ENCODE data around the gene DYRK2.

The DYRK2 gene

GRCh38 chr12:67701121-67701520 is 52.6 kb downstream of the DYRK2 start:
- no peak for DNase-seq (ENCODE audit: low read depth in 1 of 2, low spot score in 1 of 2)

DNA sequence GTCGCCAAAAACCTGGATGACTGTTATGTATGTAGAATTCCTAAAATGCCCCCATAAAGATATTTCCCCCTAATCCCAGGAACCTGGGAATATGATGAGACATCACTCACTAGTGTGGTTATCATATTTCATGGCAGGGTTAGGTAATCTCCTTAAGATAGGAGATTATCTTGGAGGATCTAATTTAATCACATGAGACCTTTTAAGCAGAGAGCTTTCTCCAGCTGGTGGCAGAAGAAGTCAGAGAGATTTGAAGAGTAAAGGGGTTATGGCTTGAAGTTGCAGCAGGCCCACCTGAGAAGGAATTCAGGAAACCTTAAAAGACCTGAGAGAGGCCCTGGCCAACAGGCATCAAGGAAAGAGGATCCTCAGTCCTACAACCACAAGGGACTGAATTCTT is 53.6 kb downstream of the DYRK2 start:
- no peak for DNase-seq (ENCODE audit: low read depth in 1 of 2, low spot score in 1 of 2)

DNA sequence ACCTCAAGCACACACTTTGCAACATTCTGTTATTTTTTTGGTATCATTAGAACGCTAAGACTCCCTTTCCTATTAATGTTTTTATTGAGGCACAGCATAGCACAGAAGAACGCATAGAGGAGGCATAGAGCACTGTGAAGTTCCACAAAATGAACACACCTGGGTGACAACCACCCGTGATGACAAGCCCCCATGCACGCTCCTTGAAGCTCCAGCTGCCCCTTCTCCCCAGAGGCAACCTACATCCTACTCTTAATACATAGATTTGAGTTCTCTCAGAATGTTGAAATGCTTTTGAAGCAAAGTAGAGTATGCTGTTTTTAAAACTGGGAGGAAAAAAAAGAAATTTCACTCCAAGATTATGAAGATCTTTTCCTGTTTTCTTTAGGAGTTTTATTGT is 55.5 kb downstream of the DYRK2 start:
- DNase-seq (ENCODE audit: low read depth in 1 of 2, low spot score in 1 of 2) = no peak

DNA sequence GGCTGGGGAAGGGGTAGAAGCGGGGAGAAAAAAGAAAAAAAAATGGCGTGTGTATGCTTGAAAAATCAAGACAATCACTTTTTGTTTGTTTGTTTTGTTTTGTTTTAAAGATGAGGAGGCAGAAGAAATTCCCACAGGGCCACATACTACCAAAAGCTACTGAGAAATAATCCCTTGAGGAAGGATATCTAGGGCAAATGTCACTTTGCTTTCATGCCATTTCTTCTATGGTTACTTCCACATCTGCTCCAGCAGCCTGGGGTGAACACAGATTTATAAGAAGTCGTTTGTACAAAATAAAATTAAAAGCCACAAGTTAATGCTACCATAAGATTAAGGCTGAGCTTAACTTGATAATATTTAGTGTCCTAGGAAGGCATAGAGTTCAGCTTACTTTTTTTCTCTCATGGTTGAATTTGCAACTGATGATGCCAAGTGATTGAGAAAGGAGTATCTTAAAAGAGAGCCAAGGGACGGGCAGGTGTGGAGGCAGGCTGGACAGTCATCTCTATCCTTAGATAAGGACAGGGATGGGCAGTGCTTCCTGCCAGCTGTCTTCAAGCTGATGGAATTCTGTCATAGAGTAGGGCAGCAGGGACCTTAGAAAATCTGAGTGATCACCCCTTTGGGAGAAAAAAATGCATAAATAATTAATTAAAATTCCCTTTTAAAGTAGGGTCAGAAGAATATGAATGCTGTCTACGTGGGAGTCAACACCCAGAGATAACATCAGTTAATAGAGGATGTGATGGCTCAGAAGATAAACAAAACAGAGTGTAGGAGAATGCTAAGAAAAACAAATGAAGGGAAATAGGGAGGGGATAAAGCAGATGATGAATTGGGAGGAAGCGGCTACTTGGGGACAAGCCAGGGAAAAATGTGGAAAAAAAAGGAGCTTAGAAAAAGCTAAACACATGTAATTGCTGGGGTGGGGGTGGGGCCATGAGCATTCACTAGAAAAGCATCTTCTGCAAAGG is 57.1 kb downstream of the DYRK2 start:
- no peak for DNase-seq (ENCODE audit: low read depth in 1 of 2, low spot score in 1 of 2)

GRCh38 chr12:67709367-67709954 is 60.9 kb downstream of the DYRK2 start:
- DNase-seq (ENCODE audit: low read depth in 1 of 2, low spot score in 1 of 2) = no peak

GRCh38 chr12:67710582-67710981 is 62.0 kb downstream of the DYRK2 start:
- DNase-seq (ENCODE audit: low read depth in 1 of 2, low spot score in 1 of 2) = no peak

GRCh38 chr12:67712011-67712410 is 63.5 kb downstream of the DYRK2 start:
- no peak for DNase-seq (ENCODE audit: low read depth in 1 of 2, low spot score in 1 of 2)

- DNase-seq (ENCODE audit: low read depth in 1 of 2, low spot score in 1 of 2) = no peak
These were observed 66.1 kb downstream of the DYRK2 start for GRCh38 chr12:67714648-67715047.
